Measurements from ENCODE around the gene PRADC1. TPM values are rescaled to one million over a fixed set of nuclear protein-coding genes. Genes with fewer than 3 reads are reported as not detected.

PRADC1 gene
- total and polyA plus RNA-seq, 2 experiments from 2014 or later = 6.5 to 8.3 TPM

DNA sequence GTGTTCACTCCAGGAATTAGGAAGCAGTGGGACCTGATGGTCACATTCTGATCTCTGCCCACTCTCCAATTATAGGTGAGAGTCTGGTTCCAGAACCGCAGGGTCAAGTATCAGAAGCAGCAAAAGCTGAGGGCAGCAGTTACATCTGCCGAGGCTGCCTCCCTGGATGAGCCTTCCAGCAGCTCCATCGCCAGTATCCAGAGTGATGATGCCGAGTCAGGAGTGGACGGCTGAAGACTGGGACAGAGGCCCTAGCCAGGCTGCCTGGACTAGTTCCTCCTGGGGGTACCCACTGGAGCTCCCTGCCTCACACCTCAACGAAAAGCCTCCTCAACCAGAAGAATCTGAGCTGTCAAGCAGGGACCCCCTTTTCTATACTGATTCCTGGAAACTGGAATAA is 22.3 kb downstream of the PRADC1 start:
- H3K27me3 ChIP-seq (ENCODE audit: insufficient read depth) = peaks cover 10% of the 10 kb centered on the region; the same call in 1 of the 2 replicates
- no peak for ATAC-seq
- Mint-ChIP-seq H3K36me3 (ENCODE audit: low read depth) (no peaks in the 10 kb centered on the region), H3K27ac (no peak overlapping the region), H3K27me3 (ENCODE audit: insufficient read depth, low read depth, poor library complexity) (peaks cover 8% of the 10 kb centered on the region), H3K4me3 (no peak overlapping the region), H3K4me1 (peaks cover 23% of the 10 kb centered on the region), H3K9me3 (no peaks in the 10 kb centered on the region)
- no peak overlapping the region for H2AFZ ChIP-seq
- H3K4me1 ChIP-seq (ENCODE audit: insufficient read depth) = peaks cover 11% of the 10 kb centered on the region; the same call in 1 of the 2 replicates
- H3K79me2 ChIP-seq (replicated peaks; ENCODE audit: insufficient read depth) = peaks cover 13% of the 10 kb centered on the region
- H3K4me2 ChIP-seq = no peak overlapping the region
- TF ChIP-seq CREB1 (CRISPR knock-in tag; IDR thresholded peaks at IDR 0.05; ENCODE audit: low read depth) (no peak), JUNB (IDR thresholded peaks at IDR 0.05; ENCODE audit: unreplicated experiment) (no peak), ZNF331 (CRISPR knock-in tag; IDR thresholded peaks at IDR 0.05; ENCODE audit: low read depth) (no peak), ZNF114 (CRISPR knock-in tag; IDR thresholded peaks at IDR 0.05) (no peak), EZH2phosphoT487 (IDR thresholded peaks at IDR 0.05; ENCODE audit: unreplicated experiment) (no peak), NANOG (IDR thresholded peaks at IDR 0.05; ENCODE audit: borderline replicate concordance) (no peak), EZH2 (IDR thresholded peaks at IDR 0.05; ENCODE audit: low read depth, unreplicated experiment) (no peak), STAT1 (IDR thresholded peaks at IDR 0.05; ENCODE audit: unreplicated experiment) (no peak), POLR2AphosphoS5 (IDR thresholded peaks at IDR 0.05; ENCODE audit: low read depth) (no peak)
- TF ChIP-seq, protein P1, sequence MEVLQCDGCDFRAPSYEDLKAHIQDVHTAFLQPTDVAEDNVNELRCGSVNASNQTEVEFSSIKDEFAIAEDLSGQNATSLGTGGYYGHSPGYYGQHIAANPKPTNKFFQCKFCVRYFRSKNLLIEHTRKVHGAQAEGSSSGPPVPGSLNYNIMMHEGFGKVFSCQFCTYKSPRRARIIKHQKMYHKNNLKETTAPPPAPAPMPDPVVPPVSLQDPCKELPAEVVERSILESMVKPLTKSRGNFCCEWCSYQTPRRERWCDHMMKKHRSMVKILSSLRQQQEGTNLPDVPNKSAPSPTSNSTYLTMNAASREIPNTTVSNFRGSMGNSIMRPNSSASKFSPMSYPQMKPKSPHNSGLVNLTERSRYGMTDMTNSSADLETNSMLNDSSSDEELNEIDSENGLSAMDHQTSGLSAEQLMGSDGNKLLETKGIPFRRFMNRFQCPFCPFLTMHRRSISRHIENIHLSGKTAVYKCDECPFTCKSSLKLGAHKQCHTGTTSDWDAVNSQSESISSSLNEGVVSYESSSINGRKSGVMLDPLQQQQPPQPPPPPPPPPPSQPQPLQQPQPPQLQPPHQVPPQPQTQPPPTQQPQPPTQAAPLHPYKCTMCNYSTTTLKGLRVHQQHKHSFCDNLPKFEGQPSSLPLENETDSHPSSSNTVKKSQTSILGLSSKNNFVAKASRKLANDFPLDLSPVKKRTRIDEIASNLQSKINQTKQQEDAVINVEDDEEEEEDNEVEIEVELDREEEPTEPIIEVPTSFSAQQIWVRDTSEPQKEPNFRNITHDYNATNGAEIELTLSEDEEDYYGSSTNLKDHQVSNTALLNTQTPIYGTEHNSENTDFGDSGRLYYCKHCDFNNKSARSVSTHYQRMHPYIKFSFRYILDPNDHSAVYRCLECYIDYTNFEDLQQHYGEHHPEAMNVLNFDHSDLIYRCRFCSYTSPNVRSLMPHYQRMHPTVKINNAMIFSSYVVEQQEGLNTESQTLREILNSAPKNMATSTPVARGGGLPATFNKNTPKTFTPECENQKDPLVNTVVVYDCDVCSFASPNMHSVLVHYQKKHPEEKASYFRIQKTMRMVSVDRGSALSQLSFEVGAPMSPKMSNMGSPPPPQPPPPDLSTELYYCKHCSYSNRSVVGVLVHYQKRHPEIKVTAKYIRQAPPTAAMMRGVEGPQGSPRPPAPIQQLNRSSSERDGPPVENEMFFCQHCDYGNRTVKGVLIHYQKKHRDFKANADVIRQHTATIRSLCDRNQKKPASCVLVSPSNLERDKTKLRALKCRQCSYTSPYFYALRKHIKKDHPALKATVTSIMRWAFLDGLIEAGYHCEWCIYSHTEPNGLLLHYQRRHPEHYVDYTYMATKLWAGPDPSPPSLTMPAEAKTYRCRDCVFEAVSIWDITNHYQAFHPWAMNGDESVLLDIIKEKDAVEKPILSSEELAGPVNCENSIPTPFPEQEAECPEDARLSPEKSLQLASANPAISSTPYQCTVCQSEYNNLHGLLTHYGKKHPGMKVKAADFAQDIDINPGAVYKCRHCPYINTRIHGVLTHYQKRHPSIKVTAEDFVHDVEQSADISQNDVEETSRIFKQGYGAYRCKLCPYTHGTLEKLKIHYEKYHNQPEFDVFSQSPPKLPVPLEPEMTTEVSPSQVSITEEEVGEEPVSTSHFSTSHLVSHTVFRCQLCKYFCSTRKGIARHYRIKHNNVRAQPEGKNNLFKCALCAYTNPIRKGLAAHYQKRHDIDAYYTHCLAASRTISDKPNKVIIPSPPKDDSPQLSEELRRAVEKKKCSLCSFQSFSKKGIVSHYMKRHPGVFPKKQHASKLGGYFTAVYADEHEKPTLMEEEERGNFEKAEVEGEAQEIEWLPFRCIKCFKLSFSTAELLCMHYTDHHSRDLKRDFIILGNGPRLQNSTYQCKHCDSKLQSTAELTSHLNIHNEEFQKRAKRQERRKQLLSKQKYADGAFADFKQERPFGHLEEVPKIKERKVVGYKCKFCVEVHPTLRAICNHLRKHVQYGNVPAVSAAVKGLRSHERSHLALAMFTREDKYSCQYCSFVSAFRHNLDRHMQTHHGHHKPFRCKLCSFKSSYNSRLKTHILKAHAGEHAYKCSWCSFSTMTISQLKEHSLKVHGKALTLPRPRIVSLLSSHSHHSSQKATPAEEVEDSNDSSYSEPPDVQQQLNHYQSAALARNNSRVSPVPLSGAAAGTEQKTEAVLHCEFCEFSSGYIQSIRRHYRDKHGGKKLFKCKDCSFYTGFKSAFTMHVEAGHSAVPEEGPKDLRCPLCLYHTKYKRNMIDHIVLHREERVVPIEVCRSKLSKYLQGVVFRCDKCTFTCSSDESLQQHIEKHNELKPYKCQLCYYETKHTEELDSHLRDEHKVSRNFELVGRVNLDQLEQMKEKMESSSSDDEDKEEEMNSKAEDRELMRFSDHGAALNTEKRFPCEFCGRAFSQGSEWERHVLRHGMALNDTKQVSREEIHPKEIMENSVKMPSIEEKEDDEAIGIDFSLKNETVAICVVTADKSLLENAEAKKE (CRISPR knock-in tag; IDR thresholded peaks at IDR 0.05) = no peak
- TF ChIP-seq, protein P2, sequence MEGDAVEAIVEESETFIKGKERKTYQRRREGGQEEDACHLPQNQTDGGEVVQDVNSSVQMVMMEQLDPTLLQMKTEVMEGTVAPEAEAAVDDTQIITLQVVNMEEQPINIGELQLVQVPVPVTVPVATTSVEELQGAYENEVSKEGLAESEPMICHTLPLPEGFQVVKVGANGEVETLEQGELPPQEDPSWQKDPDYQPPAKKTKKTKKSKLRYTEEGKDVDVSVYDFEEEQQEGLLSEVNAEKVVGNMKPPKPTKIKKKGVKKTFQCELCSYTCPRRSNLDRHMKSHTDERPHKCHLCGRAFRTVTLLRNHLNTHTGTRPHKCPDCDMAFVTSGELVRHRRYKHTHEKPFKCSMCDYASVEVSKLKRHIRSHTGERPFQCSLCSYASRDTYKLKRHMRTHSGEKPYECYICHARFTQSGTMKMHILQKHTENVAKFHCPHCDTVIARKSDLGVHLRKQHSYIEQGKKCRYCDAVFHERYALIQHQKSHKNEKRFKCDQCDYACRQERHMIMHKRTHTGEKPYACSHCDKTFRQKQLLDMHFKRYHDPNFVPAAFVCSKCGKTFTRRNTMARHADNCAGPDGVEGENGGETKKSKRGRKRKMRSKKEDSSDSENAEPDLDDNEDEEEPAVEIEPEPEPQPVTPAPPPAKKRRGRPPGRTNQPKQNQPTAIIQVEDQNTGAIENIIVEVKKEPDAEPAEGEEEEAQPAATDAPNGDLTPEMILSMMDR (conservative IDR thresholded peaks at IDR 0.05; ENCODE audit: low read depth in 2 of 2) = no peak
- TF ChIP-seq, protein P3, sequence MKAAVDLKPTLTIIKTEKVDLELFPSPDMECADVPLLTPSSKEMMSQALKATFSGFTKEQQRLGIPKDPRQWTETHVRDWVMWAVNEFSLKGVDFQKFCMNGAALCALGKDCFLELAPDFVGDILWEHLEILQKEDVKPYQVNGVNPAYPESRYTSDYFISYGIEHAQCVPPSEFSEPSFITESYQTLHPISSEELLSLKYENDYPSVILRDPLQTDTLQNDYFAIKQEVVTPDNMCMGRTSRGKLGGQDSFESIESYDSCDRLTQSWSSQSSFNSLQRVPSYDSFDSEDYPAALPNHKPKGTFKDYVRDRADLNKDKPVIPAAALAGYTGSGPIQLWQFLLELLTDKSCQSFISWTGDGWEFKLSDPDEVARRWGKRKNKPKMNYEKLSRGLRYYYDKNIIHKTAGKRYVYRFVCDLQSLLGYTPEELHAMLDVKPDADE (IDR thresholded peaks at IDR 0.05) = no peak
- TF ChIP-seq, protein P4, sequence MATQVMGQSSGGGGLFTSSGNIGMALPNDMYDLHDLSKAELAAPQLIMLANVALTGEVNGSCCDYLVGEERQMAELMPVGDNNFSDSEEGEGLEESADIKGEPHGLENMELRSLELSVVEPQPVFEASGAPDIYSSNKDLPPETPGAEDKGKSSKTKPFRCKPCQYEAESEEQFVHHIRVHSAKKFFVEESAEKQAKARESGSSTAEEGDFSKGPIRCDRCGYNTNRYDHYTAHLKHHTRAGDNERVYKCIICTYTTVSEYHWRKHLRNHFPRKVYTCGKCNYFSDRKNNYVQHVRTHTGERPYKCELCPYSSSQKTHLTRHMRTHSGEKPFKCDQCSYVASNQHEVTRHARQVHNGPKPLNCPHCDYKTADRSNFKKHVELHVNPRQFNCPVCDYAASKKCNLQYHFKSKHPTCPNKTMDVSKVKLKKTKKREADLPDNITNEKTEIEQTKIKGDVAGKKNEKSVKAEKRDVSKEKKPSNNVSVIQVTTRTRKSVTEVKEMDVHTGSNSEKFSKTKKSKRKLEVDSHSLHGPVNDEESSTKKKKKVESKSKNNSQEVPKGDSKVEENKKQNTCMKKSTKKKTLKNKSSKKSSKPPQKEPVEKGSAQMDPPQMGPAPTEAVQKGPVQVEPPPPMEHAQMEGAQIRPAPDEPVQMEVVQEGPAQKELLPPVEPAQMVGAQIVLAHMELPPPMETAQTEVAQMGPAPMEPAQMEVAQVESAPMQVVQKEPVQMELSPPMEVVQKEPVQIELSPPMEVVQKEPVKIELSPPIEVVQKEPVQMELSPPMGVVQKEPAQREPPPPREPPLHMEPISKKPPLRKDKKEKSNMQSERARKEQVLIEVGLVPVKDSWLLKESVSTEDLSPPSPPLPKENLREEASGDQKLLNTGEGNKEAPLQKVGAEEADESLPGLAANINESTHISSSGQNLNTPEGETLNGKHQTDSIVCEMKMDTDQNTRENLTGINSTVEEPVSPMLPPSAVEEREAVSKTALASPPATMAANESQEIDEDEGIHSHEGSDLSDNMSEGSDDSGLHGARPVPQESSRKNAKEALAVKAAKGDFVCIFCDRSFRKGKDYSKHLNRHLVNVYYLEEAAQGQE (IDR thresholded peaks at IDR 0.05; ENCODE audit: unreplicated experiment) = no peak
- no peak overlapping the region for H3K4me3 ChIP-seq
- H3F3A ChIP-seq (replicated peaks; ENCODE audit: low read depth) = no peaks in the 10 kb centered on the region
- DNase-seq (ENCODE audit: low spot score) = no peak
- no peak overlapping the region for H3K27ac ChIP-seq (ENCODE audit: low read depth)
- no peaks in the 10 kb centered on the region for H4K20me1 ChIP-seq (replicated peaks; ENCODE audit: insufficient read depth)
- no peaks in the 10 kb centered on the region for H3K36me3 ChIP-seq (ENCODE audit: insufficient read depth)
- no peaks in the 10 kb centered on the region for H3K9me2 ChIP-seq (ENCODE audit: insufficient read depth)

All from GM23338 (cell line).